HUES64 (cell line): ENCODE results near the gene MDH1. TPM values are rescaled to one million over a fixed set of nuclear protein-coding genes. Genes with fewer than 3 reads are reported as not detected.
A peak's percentile ranks its signal among the peaks of the same experiment; 100 is the strongest.
"Not testable (repeated sequence)": the region's sequence is repeated elsewhere in the genome, so short reads cannot be mapped to it uniquely, and the experiment has no call there.

Source experiments
- H3K27ac ChIP-seq: 2 replicates; pipeline ENCODE4 v1.7.0; 2013; ENCODE audit warnings: low read depth, low read length, inconsistent platforms
- H3K27me3 ChIP-seq: 2 replicates; pipeline ENCODE4 v1.6.1; 2013; ENCODE audit warnings: mild to moderate bottlenecking, low read length; ENCODE audit not compliant: insufficient read depth
- H3K36me3 ChIP-seq: 2 replicates; pipeline ENCODE4 v1.6.1; 2013; ENCODE audit warnings: mild to moderate bottlenecking, low read length; ENCODE audit not compliant: insufficient read depth
- H3K4me1 ChIP-seq: 2 replicates; pipeline ENCODE4 v1.6.1; 2013; ENCODE audit warnings: mild to moderate bottlenecking, low read length, moderate library complexity; ENCODE audit not compliant: insufficient read depth
- H3K4me3 ChIP-seq: 2 replicates; pipeline ENCODE4 v1.5.1; 2013; ENCODE audit warnings: mild to moderate bottlenecking, low read length, moderate library complexity
- H3K9ac ChIP-seq: 2 replicates; pipeline ENCODE4 v1.6.1; 2013; ENCODE audit warnings: mild to moderate bottlenecking, low read depth, low read length
- H3K9me3 ChIP-seq: 2 replicates; pipeline ENCODE4 v1.6.1; 2013; ENCODE audit warnings: low read depth, low read length; ENCODE audit not compliant: insufficient read depth
- WGBS: fragments of 150-250, 120-280 bp; methylation state at CpG from one replicate; pipeline ENCODE4 v1.1.7; 2013; ENCODE audit warnings: missing lambda C conversion rate; 5-methylcytosine and 5-hydroxymethylcytosine counted together
- polyA plus RNA-seq, 2 experiments: library from polyadenylated mRNA; stranded (reverse); fragments of 50-300 nt; gene quantifications; one replicate each; pipeline ENCODE4 v1.2.3, GENCODE V29; 2013

The MDH1 gene
- polyA plus RNA-seq (2013, experiment 1 of 2) = 279 TPM
- polyA plus RNA-seq (2013, experiment 2 of 2) = 299 TPM

GRCh38 chr2:63588385-63589147, at the start of gene MDH1, which contains the start of gene WDPCP:
TSS of gene MDH1 (plus strand) at chr2:63588963. CDS start at chr2:63589044, 81 bp downstream.
TSS of gene WDPCP (minus strand) at chr2:63588477. CDS start at chr2:63588271, 206 bp downstream.
- Histone ChIP-seq H3K9ac (peak within 1 kb of the TSS; percentile 85), H3K9me3 (no peaks in the 10 kb centered on the region), H3K4me1 (peaks cover 20% of the 10 kb centered on the region), H3K36me3 (peaks cover 24% of the 10 kb centered on the region), H3K4me3 (peak within 1 kb of the TSS; percentile 92), H3K27me3 (no peaks in the 10 kb centered on the region), H3K27ac (peak within 1 kb of the TSS; percentile 90)
- WGBS = under 1% methylated on average over 44 of the region's 44 CpGs

GRCh38 chr2:63539416-63540162, 49.2 kb upstream of the MDH1 start:
- H3K27me3 ChIP-seq = no peaks in the 10 kb centered on the region
- 88% methylated on average over 4 of the region's 6 CpGs for WGBS
- no peak overlapping the region for H3K4me3 ChIP-seq
- H3K4me1 ChIP-seq = no peaks in the 10 kb centered on the region
- H3K36me3 ChIP-seq = no peaks in the 10 kb centered on the region
- no peak overlapping the region for H3K9ac ChIP-seq
- H3K27ac ChIP-seq = no peak overlapping the region
- no peaks in the 10 kb centered on the region for H3K9me3 ChIP-seq

- no peak overlapping the region for H3K9ac ChIP-seq
These were observed 44.6 kb upstream of the MDH1 start for GRCh38 chr2:63544017-63544627.

GRCh38 chr2:63545023-63545422, 43.7 kb upstream of the MDH1 start:
- Histone ChIP-seq H3K4me3 (no peak overlapping the region), H3K27ac (no peak overlapping the region), H3K4me1 (0 out of 2 replicates have a peak, but pooled peaks cover 3% of the 10 kb centered on the region), H3K36me3 (no peaks in the 10 kb centered on the region), H3K9me3 (no peaks in the 10 kb centered on the region), H3K27me3 (no peaks in the 10 kb centered on the region), H3K9ac (no peak overlapping the region)
- 84% methylated on average over 2 of the region's 2 CpGs for WGBS

More at GRCh38 chr2:63544017-63544627, 44.6 kb upstream of the MDH1 start:
- no peaks in the 10 kb centered on the region for H3K36me3 ChIP-seq
- H3K27me3 ChIP-seq = no peaks in the 10 kb centered on the region
- H3K4me1 ChIP-seq = 0 out of 2 replicates have a peak, but pooled peaks cover 3% of the 10 kb centered on the region
- no peak overlapping the region for H3K27ac ChIP-seq
- no peak overlapping the region for H3K4me3 ChIP-seq
- WGBS = 92% methylated on average over 1 of the region's 1 CpG
- H3K9me3 ChIP-seq = no peaks in the 10 kb centered on the region

GRCh38 chr2:63553049-63553448, 35.7 kb upstream of the MDH1 start:
- H3K9ac ChIP-seq = no peak overlapping the region
- no peak overlapping the region for H3K27ac ChIP-seq
- H3K4me3 ChIP-seq = no peak overlapping the region
- 94% methylated on average over 3 of the region's 4 CpGs for whole genome bisulfite sequencing
- H3K4me1 ChIP-seq = no peaks in the 10 kb centered on the region; the same call in 1 of the 2 replicates
- H3K27me3 ChIP-seq = no peaks in the 10 kb centered on the region
- H3K9me3 ChIP-seq = no peaks in the 10 kb centered on the region
- no peaks in the 10 kb centered on the region for H3K36me3 ChIP-seq

GRCh38 chr2:63555299-63555698, 33.5 kb upstream of the MDH1 start:
- Histone ChIP-seq H3K27ac (no peak overlapping the region), H3K4me1 (no peaks in the 10 kb centered on the region; the same call in 1 of the 2 replicates), H3K9me3 (no peaks in the 10 kb centered on the region), H3K9ac (no peak overlapping the region), H3K27me3 (no peaks in the 10 kb centered on the region), H3K36me3 (no peaks in the 10 kb centered on the region), H3K4me3 (no peak overlapping the region)
- 96% methylated on average over 7 of the region's 7 CpGs for WGBS

GRCh38 chr2:63555931-63556330, 32.8 kb upstream of the MDH1 start:
- H3K9ac ChIP-seq = no peak overlapping the region
- H3K4me3 ChIP-seq = no peak overlapping the region
- H3K27ac ChIP-seq = no peak overlapping the region
- H3K27me3 ChIP-seq = no peaks in the 10 kb centered on the region
- no peaks in the 10 kb centered on the region for H3K36me3 ChIP-seq
- H3K4me1 ChIP-seq = no peaks in the 10 kb centered on the region; the same call in 1 of the 2 replicates
- H3K9me3 ChIP-seq = no peaks in the 10 kb centered on the region
- WGBS = 94% methylated on average over 3 of the region's 3 CpGs

GRCh38 chr2:63557819-63558218, 30.9 kb upstream of the MDH1 start:
- not testable (repeated sequence) for H3K4me3 ChIP-seq, H3K36me3 ChIP-seq, H3K9me3 ChIP-seq, H3K4me1 ChIP-seq, H3K27ac ChIP-seq, H3K27me3 ChIP-seq, H3K9ac ChIP-seq

GRCh38 chr2:63558922-63559321, 29.8 kb upstream of the MDH1 start:
- 95% methylated on average over 2 of the region's 3 CpGs for WGBS
- H3K9me3 ChIP-seq, H3K9ac ChIP-seq, H3K36me3 ChIP-seq, H3K4me1 ChIP-seq, H3K27me3 ChIP-seq, H3K27ac ChIP-seq, H3K4me3 ChIP-seq: not testable (repeated sequence)

GRCh38 chr2:63562751-63563150, 26.0 kb upstream of the MDH1 start:
- H3K27me3 ChIP-seq = no peaks in the 10 kb centered on the region
- H3K4me3 ChIP-seq = no peak overlapping the region
- H3K9me3 ChIP-seq = peaks cover 5% of the 10 kb centered on the region; the same call in 1 of the 2 replicates
- no peak overlapping the region for H3K27ac ChIP-seq
- H3K9ac ChIP-seq = no peak overlapping the region
- no peaks in the 10 kb centered on the region for H3K36me3 ChIP-seq
- H3K4me1 ChIP-seq = no peaks in the 10 kb centered on the region

- H3K27ac ChIP-seq = no peak overlapping the region
- H3K9me3 ChIP-seq = peaks cover 20% of the 10 kb centered on the region
- H3K4me1 ChIP-seq = no peaks in the 10 kb centered on the region
- no peak overlapping the region for H3K9ac ChIP-seq
- no peaks in the 10 kb centered on the region for H3K27me3 ChIP-seq
- no peak overlapping the region for H3K4me3 ChIP-seq
- H3K36me3 ChIP-seq = no peaks in the 10 kb centered on the region
These were observed 19.0 kb upstream of the MDH1 start for GRCh38 chr2:63569740-63570139.
